A549 (cell line): Measurements from ENCODE around the gene RELL1. TPM values are rescaled to one million over a fixed set of nuclear protein-coding genes. Genes with fewer than 3 reads are reported as not detected.

Experiments
- ATAC-seq, 2 experiments: fragments of 200-7000 bp in 1 of 2; fragments of >200 bp in 1 of 2; cut with Nextera tagmentation in 1 of 2; cut with Tn5 transposase in 1 of 2; 3 replicates each; pipeline versions ENCODE4 v1.8.0 to v1.9.1; 2018 to 2020; ENCODE audit warnings: mild to moderate bottlenecking in 1 of 2, moderate library complexity in 1 of 2
- CTCF ChIA-PET: fragments of 300-600 bp; sonication (Branson Sonifier 250); formaldehyde crosslinking; extraction: SDS; loops from one replicate; lab custom pipeline; 2021; ENCODE audit warnings: antibody characterized with exemption, inconsistent platforms; lab: Yijun Ruan, JAX
- POLR2A ChIA-PET: fragments of 350-600 bp; formaldehyde crosslinking; extraction: SDS; loops from one replicate; lab custom pipeline; 2021; ENCODE audit warnings: antibody characterized with exemption, inconsistent platforms; lab: Yijun Ruan, JAX
- DNase-seq, 2 experiments: peaks; one replicate each; pipeline versions ENCODE4 v3.0.0 to v3.0.0-alpha.2; 2011 to 2016; ENCODE audit warnings: low read depth in 1 of 2, low spot score in 1 of 2
- FAIRE-seq: peaks from 2 replicates; lab custom pipeline; 2011; peaks lifted over from hg19 to GRCh38; lab: Jason Lieb, UNC
- H3K27ac ChIP-seq, 2 experiments: fragments of >200 bp; sonication (Bioruptor Twin); formaldehyde crosslinking; 3 replicates each; pipeline ENCODE4 v1.5.1; 2016 to 2017
- H3K4me1 ChIP-seq: fragments of >200 bp; sonication (Bioruptor Twin); formaldehyde crosslinking; 3 replicates; pipeline ENCODE4 v1.6.1; 2016
- H3K4me2 ChIP-seq: fragments of >200 bp; sonication (Bioruptor Twin); formaldehyde crosslinking; 3 replicates; pipeline ENCODE4 v1.6.1; 2016
- H3K4me3 ChIP-seq: fragments of >200 bp; sonication (Bioruptor Twin); formaldehyde crosslinking; 3 replicates; pipeline ENCODE4 v1.5.1; 2016
- H3K9me3 ChIP-seq: fragments of >200 bp; sonication (Bioruptor Twin); formaldehyde crosslinking; 3 replicates; pipeline ENCODE4 v1.6.1; 2016
- CBX8 ChIP-seq: fragments of 200-600 bp; sonication (generic); IDR thresholded peaks from 2 replicates; pipeline ENCODE4 v1.6.1; 2016
- CEBPB ChIP-seq, 2 experiments: fragments of >200 bp in 1 of 2; sonication (Bioruptor Twin) in 1 of 2; formaldehyde crosslinking in 1 of 2; IDR thresholded peaks; 2 replicates each; pipeline ENCODE4 v1.6.1; 2012 to 2016
- CHD2 ChIP-seq: fragments of 150-350 bp; IDR thresholded peaks from 2 replicates; pipeline ENCODE4 v1.6.1; 2014; ENCODE audit warnings: low read length; ENCODE audit not compliant: partially characterized antibody
- EHF ChIP-seq: fragments of 250-450 bp; sonication (Bioruptor Pico); IDR thresholded peaks from 2 replicates; pipeline ENCODE4 v1.5.0; 2020; ENCODE audit warnings: mild to moderate bottlenecking
- EHMT2 ChIP-seq: fragments of 200-600 bp; sonication (generic); IDR thresholded peaks from 2 replicates; pipeline ENCODE4 v1.6.1; 2016; ENCODE audit warnings: antibody characterized with exemption, low read depth, mild to moderate bottlenecking, moderate library complexity
- ESRRA ChIP-seq: fragments of 150-350 bp; IDR thresholded peaks from 2 replicates; pipeline ENCODE4 v1.6.1; 2014; ENCODE audit warnings: mild to moderate bottlenecking, low read length, borderline replicate concordance
- FOSL2 ChIP-seq, 2 experiments: fragments of 450-650 bp in 1 of 2; fragments of >200 bp in 1 of 2; sonication (Bioruptor Twin) in 1 of 2; formaldehyde crosslinking; IDR thresholded peaks; 2 replicates each; pipeline versions ENCODE4 v1.5.0 to v1.6.1; 2016 to 2020; ENCODE audit warnings: mild to moderate bottlenecking in 1 of 2, moderate library complexity in 1 of 2
- GATA3 ChIP-seq: IDR thresholded peaks from 2 replicates; pipeline ENCODE4 v1.6.1; 2012; ENCODE audit warnings: borderline replicate concordance
- HDAC2 ChIP-seq: fragments of 200-600 bp; sonication (generic); IDR thresholded peaks from 2 replicates; pipeline ENCODE4 v1.6.1; 2016
- HOXA7 ChIP-seq: fragments of 250-450 bp; sonication (Bioruptor Pico); IDR thresholded peaks from 2 replicates; pipeline ENCODE4 v1.5.0; 2020; ENCODE audit warnings: mild to moderate bottlenecking, moderate library complexity
- JUNB ChIP-seq: fragments of >200 bp; sonication (Bioruptor Twin); formaldehyde crosslinking; IDR thresholded peaks from 2 replicates; pipeline ENCODE4 v1.6.1; 2016
- MAFK ChIP-seq: fragments of 450-650 bp; IDR thresholded peaks from 2 replicates; pipeline ENCODE4 v1.6.1; 2014; ENCODE audit not compliant: partially characterized antibody
- NPAS2 ChIP-seq: fragments of 250-450 bp; sonication (Bioruptor Pico); IDR thresholded peaks from 2 replicates; pipeline ENCODE4 v1.8.0; 2022; ENCODE audit warnings: mild to moderate bottlenecking, moderate library complexity, borderline replicate concordance
- RAD21 ChIP-seq, 2 experiments: fragments of >200 bp in 1 of 2; sonication (Bioruptor Twin) in 1 of 2; formaldehyde crosslinking in 1 of 2; IDR thresholded peaks in 1 of 2; conservative IDR thresholded peaks in 1 of 2; 2 replicates in 1 of 2; 3 replicates in 1 of 2; pipeline ENCODE4 v1.6.1; 2012 to 2018; ENCODE audit warnings: inconsistent platforms in 1 of 2
- RCOR1 ChIP-seq: fragments of 150-350 bp; IDR thresholded peaks from 2 replicates; pipeline ENCODE4 v1.6.1; 2014; ENCODE audit warnings: antibody characterized with exemption, low read length, low read depth
- RFX5 ChIP-seq: fragments of 450-650 bp; IDR thresholded peaks from 2 replicates; pipeline ENCODE4 v1.7.1; 2014; ENCODE audit warnings: antibody characterized with exemption, mild to moderate bottlenecking, moderate library complexity
- SREBF2 ChIP-seq: fragments of 450-650 bp; IDR thresholded peaks from 2 replicates; pipeline ENCODE4 v1.6.1; 2014; ENCODE audit warnings: mild to moderate bottlenecking, moderate library complexity
- ZFP36 ChIP-seq: fragments of 450-650 bp; IDR thresholded peaks from 2 replicates; pipeline ENCODE4 v1.6.1; 2014; ENCODE audit warnings: borderline replicate concordance; ENCODE audit not compliant: partially characterized antibody
- WGBS: methylation state at CpG from one replicate; pipeline ENCODE4 v1.1.6; 2017; ENCODE audit errors: missing lambda C conversion rate; 5-methylcytosine and 5-hydroxymethylcytosine counted together
- polyA plus RNA-seq, 4 experiments: library from polyadenylated mRNA; depleted of rRNA in 3 of 4; stranded (reverse); fragments of >200 nt; fragmentation: RNase III in 1 of 4; extraction: RNeasy Plus Mini Kit Qiagen cat#74134 plus additional on column Dnase treatment in 1 of 4; gene quantifications; 2 replicates in 3 of 4; 3 replicates in 1 of 4; pipeline ENCODE4 v1.2.3, GENCODE V29; 2011 to 2017
- TF ChIP-seq, protein P1 (sequence below): fragments of 250-450 bp; sonication (Bioruptor Pico); IDR thresholded peaks from 2 replicates; pipeline ENCODE4 v1.5.0; 2020; ENCODE audit warnings: low read depth, mild to moderate bottlenecking, moderate library complexity
- TF ChIP-seq, protein P2 (sequence below): IDR thresholded peaks from 2 replicates; pipeline ENCODE4 v1.6.1; 2012
- TF ChIP-seq, protein P3 (sequence below): IDR thresholded peaks from 2 replicates; pipeline ENCODE4 v1.6.1; 2012
- TF ChIP-seq, protein P4 (sequence below): IDR thresholded peaks from 2 replicates; pipeline ENCODE4 v1.6.1; 2012; ENCODE audit warnings: low read depth, borderline replicate concordance

Gene RELL1
- polyA plus RNA-seq, 2 of the 4 experiments (the other 2 are of a cell fraction) = 5.0 to 9.6 TPM

DNA sequence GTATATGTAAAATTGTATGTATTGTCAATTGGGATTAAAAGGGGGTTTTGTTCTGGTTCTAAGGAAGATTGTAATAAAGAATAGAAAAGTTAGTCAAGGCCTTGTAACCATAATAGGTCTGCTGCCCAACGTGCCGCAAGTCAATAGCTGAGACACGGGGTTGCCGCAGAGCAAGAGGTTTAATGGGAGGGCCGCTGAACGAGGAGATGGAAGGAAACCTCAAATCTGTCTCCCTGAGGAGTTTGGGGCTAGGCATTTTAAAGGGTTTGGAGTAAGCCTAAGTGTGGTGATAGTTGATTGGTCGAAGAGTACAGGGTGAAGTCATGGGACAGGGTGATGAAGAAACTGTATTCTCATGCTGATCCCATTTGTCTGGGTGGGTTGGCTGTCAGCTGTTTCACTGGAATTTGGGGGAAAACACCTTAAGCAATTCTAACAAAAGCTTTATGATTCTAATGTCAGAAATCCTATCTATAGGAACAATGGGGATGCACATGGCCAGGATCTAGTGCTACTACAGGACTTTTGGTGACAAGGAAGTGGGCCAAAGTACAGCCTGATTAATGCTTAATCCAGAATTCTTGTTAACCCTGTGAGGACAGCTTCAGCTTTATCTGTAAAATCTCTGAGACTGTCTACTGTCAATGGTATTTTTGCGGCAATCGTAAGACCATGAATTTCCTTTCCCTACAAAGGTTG, 86.9 kb downstream of the RELL1 start:
- H3K9me3 ChIP-seq = no peaks in the 10 kb centered on the region
- no peak for ATAC-seq
- no peak overlapping the region for H3K27ac ChIP-seq
- POLR2A ChIA-PET = no interaction called here
- DNase-seq = no peak
- 87% methylated on average over 8 of the region's 9 CpGs for WGBS
- FAIRE-seq = no peak
- H3K4me3 ChIP-seq = no peak overlapping the region
- H3K4me1 ChIP-seq = peaks cover 6% of the 10 kb centered on the region; the same call in 1 of the 3 replicates
- H3K4me2 ChIP-seq = no peak overlapping the region; the same call in 2 of the 3 replicates
- CTCF ChIA-PET = interaction anchor here (0.6 to 2.1 kb wide), 3 partner anchors 33 to 1030 kb away, joined by 5 to 16 read pairs (median 6); no protein-coding TSS in a partner anchor
- no peak for TF ChIP-seq GATA3
- TF ChIP-seq CHD2 = no peak

DNA sequence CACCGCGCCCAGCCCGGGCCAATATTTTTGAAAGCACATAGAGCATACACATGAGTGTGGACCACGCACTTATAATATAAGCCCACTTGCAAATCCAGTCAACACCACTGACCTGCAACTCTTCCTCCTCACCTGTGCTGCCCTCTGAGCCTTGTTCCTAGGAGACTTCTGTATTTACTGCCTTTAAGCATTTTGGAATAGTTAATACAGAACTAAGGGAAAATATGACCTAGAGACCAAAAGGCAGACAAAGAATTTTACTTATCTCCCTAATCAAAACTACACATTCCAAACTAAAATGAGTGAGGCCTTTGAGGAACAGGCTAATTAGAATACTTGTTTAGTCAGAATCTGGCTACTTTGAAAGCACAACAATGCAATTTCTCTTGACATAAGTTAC, 89.1 kb downstream of the RELL1 start:
- Histone ChIP-seq H3K9me3 (no peaks in the 10 kb centered on the region), H3K4me2 (no peak overlapping the region), H3K4me3 (no peak overlapping the region), H3K4me1 (peaks cover 4% of the 10 kb centered on the region; the same call in 1 of the 3 replicates), H3K27ac (no peak overlapping the region)
- TF ChIP-seq CBX8 = no peak
- no peak for TF ChIP-seq EHMT2
- no peak for TF ChIP-seq NPAS2
- TF ChIP-seq EHF = no peak
- TF ChIP-seq, protein P1, sequence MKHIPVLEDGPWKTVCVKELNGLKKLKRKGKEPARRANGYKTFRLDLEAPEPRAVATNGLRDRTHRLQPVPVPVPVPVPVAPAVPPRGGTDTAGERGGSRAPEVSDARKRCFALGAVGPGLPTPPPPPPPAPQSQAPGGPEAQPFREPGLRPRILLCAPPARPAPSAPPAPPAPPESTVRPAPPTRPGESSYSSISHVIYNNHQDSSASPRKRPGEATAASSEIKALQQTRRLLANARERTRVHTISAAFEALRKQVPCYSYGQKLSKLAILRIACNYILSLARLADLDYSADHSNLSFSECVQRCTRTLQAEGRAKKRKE (CRISPR knock-in tag) = no peak
- TF ChIP-seq RFX5 = no peak
- ChIA-PET POLR2A (no interaction called here), CTCF (no interaction called here)
- FAIRE-seq (no peak), DNase-seq (no peak), ATAC-seq (no peak)
- 100% methylated on average over 4 of the region's 4 CpGs for WGBS

DNA sequence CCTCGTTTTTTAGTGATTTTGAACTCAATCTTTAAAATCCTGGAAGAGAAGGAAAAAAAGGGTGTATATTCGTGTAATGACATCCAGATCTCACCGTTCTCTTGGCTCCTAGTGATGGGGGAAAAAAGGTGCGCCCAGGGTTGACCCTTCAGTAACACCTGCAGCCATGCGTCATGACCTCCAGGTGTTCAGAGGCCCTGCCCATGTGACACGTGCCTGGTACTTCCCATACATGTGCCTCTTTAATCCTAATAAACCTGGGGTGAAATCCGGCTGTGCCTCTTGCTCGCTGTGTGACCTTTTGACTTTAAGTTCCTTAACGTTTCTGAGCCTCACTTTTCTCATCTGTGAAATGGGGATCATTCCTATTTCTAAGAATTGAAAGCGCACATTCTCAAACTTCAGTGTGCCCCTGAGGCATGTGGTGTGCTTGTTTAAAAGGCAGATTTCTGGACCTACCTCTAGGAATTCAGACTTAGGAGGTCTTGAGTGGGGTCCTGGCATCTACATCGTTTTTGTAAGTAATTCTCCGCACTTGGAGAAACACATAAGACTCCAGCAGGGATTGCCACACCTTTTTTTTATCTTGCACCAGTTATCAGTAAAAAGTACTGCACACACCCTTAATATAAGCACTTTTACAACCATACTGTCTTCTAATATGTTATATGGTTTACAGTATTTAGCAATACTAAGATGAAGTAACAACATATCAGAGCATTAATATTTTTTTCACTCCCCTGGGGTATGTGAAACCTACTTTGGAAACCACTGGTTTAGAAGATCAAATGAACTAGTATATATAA, 90.1 kb downstream of the RELL1 start:
- Histone ChIP-seq H3K4me2 (no peak overlapping the region), H3K4me3 (no peak overlapping the region), H3K27ac (no peak overlapping the region), H3K4me1 (no peaks in the 10 kb centered on the region), H3K9me3 (no peaks in the 10 kb centered on the region)
- no peak for ATAC-seq
- WGBS = 49% methylated on average over 12 of the region's 12 CpGs
- FAIRE-seq = no peak
- ChIA-PET POLR2A (no interaction called here), CTCF (no interaction called here)
- DNase-seq = no peak
- no peak for TF ChIP-seq HDAC2
- no peak for TF ChIP-seq RAD21 (conservative IDR thresholded peaks at IDR 0.05 in 1 of 2, IDR thresholded peaks at IDR 0.05 in 1 of 2)
- no peak for TF ChIP-seq JUNB
- TF ChIP-seq FOSL2 (IDR thresholded peaks at IDR 0.05) = no peak
- TF ChIP-seq FOSL2 (CRISPR knock-in tag; IDR thresholded peaks at IDR 0.05) = no peak
- TF ChIP-seq, protein P2, sequence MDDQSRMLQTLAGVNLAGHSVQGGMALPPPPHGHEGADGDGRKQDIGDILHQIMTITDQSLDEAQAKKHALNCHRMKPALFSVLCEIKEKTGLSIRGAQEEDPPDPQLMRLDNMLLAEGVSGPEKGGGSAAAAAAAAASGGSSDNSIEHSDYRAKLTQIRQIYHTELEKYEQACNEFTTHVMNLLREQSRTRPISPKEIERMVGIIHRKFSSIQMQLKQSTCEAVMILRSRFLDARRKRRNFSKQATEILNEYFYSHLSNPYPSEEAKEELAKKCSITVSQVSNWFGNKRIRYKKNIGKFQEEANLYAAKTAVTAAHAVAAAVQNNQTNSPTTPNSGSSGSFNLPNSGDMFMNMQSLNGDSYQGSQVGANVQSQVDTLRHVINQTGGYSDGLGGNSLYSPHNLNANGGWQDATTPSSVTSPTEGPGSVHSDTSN = no peak
- TF ChIP-seq, protein P3, sequence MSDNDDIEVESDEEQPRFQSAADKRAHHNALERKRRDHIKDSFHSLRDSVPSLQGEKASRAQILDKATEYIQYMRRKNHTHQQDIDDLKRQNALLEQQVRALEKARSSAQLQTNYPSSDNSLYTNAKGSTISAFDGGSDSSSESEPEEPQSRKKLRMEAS = no peak
- no peak for TF ChIP-seq RCOR1
- TF ChIP-seq MAFK = no peak
- TF ChIP-seq ZFP36 = no peak
- no peak for TF ChIP-seq CHD2

DNA sequence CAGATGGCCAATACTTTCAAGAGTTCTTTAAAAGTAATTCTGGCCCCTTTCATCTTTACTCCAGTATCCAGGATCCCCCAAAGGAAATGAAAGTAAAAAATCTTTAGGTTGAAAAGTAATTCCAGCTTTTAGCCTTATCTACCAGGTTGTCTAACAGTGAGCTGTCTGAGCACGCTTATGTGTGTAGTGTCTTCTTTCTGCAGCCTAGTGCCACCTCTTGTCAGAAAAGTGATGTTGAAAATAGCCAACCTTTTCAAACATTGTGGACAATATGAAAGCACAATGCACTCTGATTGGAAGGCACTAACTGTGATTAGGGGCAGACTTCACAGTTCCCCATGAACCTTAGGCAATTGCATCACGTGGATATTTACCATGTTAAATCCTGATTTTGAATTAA, 92.1 kb downstream of the RELL1 start:
- no peak for DNase-seq
- FAIRE-seq = no peak
- Histone ChIP-seq H3K4me2 (no peak overlapping the region), H3K27ac (no peak overlapping the region), H3K4me3 (no peak overlapping the region), H3K9me3 (no peaks in the 10 kb centered on the region), H3K4me1 (no peaks in the 10 kb centered on the region)
- ATAC-seq = no peak
- TF ChIP-seq HOXA7 (CRISPR knock-in tag) (no peak), ESRRA (no peak), RAD21 (conservative IDR thresholded peaks at IDR 0.05 in 1 of 2, IDR thresholded peaks at IDR 0.05 in 1 of 2) (no peak), CEBPB (IDR thresholded peaks at IDR 0.05) (no peak), SREBF2 (no peak)
- TF ChIP-seq, protein P4, sequence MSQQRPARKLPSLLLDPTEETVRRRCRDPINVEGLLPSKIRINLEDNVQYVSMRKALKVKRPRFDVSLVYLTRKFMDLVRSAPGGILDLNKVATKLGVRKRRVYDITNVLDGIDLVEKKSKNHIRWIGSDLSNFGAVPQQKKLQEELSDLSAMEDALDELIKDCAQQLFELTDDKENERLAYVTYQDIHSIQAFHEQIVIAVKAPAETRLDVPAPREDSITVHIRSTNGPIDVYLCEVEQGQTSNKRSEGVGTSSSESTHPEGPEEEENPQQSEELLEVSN = no peak
- ChIA-PET POLR2A (no interaction called here), CTCF (interaction anchor here (0.6 to 1.4 kb wide), 3 partner anchors 8 to 233 kb away, joined by 3 to 8 read pairs (median 4); partner anchors contain the start of gene PGM2)
- 55% methylated on average over 2 of the region's 2 CpGs for WGBS
